ENCODE measurements around the gene FAM184A.

FAM184A gene

DNA sequence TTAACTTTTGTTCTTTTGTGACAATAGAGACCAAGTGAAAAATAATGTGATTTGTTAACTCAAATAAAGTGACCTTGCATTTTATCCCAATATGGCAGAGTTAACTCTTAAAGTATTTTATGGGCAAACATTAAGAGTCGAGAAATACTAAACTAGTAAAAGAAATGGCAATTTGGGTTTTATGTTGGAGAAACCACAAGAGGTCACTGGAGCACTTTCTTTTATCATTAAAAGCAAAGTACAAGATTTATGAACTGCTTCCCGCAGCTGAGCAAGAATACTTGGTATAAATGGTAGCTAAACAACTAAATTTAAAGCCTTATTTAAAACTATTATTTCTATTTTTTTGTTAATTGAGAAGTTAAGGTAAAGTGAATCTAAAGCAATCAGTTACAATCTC is 110.0 kb downstream of the FAM184A start:
- DNase-seq (ENCODE audit: low read depth in 2 of 2), result no peak

DNA sequence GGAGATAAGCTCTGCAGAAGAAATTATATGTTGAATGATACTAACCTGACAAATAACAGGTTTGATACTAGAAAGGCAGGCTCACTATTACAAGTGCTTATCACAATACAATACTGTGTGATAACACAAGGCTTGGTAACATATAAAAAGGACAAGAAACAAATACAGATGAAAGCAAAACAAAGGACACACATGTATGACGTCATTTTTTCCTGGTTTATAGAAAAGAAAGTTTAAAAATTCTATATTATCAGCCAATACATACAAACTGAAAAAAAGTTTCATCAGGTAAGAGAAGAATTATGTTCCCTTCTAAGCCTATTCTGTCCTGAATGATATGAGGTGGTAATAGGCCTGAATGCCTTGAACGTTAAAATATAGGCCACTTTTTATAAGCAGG is 111.2 kb downstream of the FAM184A start:
- DNase-seq (ENCODE audit: low read depth in 2 of 2), result no peak

DNA sequence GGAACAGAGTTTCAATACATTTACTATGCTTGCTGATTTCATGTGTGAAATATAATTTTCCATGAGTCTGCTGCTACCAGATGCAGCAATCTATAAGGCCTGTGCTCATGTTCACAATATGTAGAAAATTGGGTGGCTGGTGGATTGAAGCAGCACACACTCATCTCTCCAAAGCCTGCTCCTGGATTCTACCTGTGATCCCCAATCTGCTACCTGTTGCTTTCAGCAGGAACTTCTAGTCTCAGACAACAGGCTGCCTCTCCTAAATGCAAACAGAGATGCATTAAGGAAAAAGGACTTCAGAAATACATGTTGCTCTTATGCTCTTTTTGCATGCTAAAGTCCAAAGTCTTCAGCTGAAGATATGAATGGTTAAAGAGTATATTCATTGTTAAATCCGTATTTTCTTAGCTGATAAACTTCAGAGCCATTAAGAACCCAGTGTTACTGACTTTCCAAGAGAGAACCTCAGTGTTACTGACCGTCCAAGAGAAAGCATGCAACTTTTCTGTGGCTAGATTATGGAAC is 112.6 kb downstream of the FAM184A start:
- DNase-seq (ENCODE audit: low read depth in 2 of 2), result no peak

DNA sequence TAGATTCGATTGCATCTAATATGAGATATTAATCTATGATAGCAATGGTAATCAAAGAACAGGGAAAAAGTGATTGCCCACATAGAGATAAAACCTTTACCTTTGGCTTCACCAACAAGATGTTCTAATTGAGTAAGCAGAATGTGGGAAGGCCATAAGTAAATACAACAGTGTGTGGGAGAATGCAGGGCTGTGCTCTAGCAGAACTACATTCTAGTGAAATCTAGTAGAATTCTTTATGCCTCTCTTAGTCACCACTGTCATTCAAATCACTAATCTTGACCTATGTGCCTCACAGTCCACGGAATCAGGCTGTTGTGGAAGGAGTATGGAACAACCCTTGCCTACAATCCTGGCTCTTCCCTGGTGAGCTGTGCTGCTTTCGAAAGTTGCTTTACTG is 113.1 kb downstream of the FAM184A start:
- no peak for DNase-seq (ENCODE audit: low read depth in 2 of 2)

DNA sequence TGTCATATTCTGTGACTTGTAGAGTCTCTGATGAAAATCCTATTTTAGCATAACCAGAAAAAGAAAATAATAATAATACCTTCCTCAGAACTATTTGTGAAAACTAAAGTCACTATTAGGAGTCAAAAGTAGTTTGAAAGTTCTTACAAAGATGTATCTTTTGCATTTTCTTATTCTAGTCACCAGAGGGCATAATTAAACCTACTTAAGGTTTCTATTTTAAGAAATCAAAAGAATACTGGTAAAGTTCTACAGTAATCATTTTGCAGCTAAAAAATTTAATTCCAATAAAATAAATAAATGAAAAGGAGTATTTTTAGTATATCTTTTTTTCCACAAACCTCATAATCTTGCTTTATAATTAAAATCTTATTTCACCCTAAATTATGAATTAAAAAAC is 115.5 kb downstream of the FAM184A start:
- no peak for DNase-seq (ENCODE audit: low read depth in 2 of 2)

DNA sequence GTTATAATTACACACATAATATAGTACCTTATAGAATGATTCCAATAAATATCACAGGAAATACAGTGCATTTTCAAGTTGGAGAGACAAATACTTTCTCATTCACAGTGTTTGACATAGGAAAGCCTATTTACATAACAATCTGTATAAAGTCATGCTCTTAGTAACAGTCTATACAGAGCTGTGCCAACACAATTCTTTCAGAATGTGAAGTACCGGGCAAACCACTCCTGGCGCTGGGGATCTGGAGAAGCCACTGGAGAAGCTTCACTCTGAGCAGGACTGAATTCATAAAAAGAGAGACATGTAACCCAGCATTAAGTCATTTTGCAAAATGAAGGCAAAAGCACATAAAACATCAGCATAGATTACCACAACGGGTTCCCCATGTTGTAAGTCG is 118.6 kb downstream of the FAM184A start:
- no peak for DNase-seq (ENCODE audit: low read depth in 2 of 2)

DNA sequence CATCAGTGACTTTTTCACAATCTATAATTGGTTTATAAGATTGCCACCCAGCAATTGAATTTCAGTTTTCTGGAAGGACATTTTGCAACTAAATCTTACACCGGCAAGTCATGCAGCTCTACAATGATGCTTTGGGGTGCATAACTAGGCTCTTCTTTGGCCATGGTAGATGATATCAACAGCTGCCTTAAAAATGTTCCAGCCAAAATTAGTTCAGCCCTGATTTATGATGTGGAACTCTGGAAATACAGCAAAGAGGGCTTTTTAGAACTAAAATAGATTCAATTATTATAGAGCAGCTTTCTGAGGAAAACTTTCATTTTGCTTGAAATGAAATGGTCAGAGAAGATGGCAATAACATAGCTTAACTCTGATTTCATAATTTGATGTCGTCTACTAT is 125.1 kb downstream of the FAM184A start:
- no peak for DNase-seq (ENCODE audit: low read depth in 2 of 2)

DNA sequence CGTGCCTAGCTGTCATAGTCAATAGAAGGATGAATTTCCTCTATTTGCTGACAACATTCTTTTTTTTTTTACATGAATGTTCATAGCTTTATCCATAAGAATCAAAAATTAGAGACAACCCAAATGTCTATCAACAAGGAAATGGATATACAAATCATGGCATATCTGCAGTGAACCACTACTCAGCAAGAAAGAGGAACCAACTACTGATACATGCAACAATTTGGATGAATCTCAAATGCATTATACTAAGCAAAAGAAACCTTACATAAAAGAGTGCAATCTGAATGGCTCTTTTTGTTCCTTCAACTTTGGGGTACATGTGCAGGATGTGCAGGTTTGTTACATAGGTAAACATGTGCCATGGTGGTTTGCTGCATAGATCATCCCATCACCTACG is 125.8 kb downstream of the FAM184A start:
- DNase-seq (ENCODE audit: low read depth in 2 of 2), result no peak

DNA sequence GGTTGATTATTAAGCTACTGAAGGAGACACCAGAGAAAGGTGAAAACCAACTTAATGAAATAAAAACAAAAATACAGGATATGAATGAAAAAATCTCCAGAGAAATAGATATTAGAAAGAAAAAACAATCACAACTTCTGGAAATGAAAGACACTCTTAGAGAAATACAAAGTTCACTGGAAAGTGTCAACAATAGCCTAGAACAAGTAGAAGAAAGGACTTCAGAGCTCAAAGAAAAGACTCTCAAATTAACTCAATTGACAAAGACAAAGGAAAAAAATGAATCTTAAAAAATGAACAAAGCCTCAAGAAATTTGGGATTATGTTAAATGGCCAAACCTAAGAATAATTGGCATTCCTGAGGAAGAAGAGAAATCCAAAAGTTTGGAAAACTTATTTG is 133.2 kb downstream of the FAM184A start:
- no peak for DNase-seq (ENCODE audit: low read depth in 2 of 2)

DNA sequence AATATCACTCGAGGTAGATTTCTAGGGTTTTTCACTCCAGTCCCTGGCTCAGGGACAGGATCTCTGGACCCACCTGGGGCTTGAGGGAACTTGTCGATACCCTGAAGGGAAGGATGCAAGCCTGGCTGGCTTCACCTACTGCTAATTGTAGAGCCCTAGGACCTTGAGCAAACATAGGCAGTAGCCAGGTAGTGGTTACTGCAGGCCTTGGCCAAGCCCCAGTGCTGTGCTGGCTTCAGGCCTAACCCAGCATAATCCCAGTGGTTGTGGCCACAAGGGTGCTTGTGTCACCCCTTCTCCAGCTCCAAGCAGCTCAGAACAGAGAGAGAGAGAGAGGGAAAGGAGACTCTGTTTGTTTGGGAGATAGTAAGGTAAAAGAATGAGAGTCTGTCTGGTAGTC is 137.7 kb downstream of the FAM184A start:
- DNase-seq (ENCODE audit: low read depth in 2 of 2), result no peak

DNA sequence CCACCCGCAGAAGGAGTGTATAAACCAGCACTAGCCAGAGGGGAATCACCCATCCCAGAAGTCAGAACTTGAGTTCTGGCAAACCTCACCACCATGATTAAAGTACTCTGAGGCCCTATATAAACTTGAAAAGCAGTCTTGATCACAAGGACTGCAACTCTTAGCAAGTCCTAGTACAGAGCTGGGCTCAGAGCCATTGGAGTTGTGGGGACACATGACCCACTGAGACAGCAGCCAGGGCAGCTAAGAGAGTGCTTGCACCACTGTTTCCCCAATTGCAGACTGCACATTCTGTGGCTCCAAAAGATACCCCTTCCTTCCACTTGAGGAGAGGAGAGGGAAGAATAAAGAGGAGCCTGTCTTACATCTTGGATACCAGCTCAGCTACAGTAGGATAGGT is 138.8 kb downstream of the FAM184A start:
- no peak for DNase-seq (ENCODE audit: low read depth in 2 of 2)

DNA sequence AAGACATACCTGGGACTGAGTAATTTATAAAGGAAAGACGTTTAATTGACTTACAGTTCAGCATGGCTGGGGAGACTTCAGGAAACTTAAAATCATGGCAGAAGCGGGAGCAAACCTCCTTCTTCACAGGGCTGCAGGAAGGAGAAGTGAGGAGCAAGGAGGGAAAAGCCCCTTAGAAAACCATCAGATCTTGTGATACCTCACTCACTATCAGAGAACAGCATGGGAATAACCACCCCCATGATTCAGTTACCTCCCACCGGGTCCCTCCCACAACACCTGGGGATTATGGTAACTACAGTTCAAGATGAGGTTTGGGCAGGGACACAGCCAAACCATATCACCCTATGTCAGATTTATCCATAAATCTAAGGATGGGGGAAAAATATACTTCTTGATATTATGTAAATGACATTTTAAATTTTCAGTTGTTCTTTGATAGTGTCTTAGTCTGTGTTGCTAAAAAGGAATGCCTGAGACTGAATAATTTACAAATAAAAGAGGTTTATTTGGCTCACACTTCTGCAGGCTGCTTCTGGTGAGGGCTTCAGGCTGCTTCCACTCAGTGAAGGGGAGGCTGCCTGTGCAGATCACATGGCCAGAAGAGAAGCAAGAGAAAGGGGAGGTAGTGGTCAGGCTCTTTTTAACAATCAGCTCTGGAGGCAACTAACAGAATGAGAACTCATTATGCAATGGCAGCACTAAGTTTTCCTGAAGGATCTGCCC is 142.3 kb downstream of the FAM184A start:
- no peak for DNase-seq (ENCODE audit: low read depth in 2 of 2)

DNA sequence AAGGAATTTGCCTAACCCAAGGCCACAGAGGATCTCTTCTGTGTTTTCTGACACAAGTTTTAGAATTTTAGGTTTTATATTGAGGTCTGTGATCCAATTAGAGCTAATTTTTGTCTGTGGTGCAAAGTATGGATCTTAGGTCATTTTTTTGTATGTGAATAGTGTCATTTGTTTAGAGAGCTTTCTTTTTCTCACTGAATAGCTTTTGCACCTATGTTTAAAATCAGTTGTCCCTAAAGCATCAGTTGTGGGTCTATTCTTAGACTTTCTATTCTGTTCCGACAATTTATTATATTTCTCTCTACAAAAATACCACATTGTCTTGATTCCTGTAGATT is 143.2 kb downstream of the FAM184A start:
- no peak for DNase-seq (ENCODE audit: low read depth in 2 of 2)

DNA sequence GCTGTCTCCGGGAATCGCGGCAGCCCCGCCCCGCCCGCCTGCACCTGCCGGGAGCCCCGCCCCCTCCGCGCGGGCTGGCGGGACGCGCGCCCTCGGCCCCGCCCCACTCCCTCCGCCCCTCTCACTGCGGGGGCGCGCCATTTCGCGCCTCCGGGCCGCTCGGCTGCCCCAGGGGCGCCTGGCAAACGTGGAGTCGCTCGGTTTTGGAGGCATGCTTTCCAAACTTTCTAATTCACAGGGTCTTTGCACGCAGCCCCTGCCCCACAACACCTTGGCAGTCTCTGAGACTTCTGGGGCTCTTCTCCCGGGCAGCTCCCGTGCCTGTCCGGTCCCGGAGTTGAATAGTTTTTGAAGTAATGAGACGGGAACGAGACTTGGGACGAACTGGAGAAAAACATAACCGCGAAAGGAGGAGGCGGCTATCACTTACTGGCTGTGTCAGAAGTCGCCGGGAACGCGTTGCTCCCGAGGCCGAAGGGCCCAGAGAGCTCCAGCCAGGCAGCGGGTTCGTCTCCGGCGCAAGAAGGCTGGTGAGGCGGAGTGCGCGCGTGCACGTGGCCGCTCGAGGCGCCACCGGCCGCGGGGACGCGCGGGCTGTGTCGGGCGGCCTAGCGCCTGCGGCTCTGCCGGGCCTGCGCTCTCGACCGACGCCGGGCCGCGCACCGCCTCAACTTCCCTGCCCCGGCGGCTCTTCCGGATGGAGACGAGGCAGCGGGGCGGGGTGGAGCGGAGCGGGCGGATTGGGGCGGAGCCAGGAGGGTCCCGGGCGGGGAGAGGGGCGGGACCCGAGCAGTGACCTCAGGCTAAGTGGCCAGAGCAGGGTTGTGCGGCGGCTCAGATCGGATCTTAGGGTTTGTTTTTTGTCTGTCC is 143.8 kb downstream of the FAM184A start, which contains the start of gene MCM9:
Gene MCM9 (minus strand): TSS at position 699 of the 870 bp plus-strand sequence. CDS start 3,436 bp downstream, outside the sequence.
- DNase-seq (ENCODE audit: low read depth in 2 of 2), result peak; percentile 79 to 85

DNA sequence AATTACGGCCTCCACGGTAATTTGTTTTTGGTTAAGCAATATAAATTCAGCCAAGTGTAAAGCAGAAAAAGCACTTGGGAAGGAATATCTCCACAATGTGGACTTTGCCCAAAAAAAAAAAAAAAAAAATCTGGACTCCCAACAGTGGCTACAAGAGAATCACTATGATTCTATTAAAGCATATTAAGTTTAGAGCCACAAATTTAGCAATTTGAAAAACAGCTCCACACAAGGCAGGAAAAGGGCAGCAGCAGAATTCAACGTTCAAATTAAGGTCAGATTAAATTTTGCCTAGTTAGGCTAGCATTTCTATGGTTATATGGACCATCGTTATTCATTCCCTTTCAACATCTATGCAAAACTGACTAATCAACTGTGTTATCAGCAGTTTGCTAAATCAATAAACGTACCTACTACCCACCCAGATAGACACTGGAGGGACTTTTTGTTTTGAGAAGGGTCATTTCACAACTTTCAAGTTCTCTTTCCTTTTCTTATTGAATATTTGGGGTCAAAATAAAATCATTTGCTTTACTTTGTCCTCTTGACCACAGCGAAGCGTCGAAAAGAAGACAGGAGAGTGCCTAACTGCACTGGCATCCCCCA is 144.5 kb downstream of the FAM184A start:
- DNase-seq (ENCODE audit: low read depth in 2 of 2), result no peak

DNA sequence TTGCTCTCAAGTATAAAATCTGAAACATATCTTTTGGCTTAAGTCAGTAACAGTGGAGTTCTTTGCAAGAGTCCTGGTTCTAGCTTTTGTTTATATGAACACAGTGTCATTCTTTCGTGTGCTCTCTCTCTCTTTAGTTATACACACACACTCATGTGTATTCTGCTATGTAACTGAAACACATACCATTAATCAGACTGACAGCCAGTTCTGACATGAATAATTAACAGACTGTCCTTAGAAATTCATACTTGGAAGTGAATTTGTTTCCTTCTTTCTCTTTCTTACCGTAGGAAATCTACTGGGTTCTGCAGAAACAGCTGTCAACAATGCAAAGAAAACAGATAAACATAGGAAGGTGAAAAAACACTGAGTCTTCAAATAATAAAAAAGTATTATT is 146.0 kb downstream of the FAM184A start:
- no peak for DNase-seq (ENCODE audit: low read depth in 2 of 2)

DNA sequence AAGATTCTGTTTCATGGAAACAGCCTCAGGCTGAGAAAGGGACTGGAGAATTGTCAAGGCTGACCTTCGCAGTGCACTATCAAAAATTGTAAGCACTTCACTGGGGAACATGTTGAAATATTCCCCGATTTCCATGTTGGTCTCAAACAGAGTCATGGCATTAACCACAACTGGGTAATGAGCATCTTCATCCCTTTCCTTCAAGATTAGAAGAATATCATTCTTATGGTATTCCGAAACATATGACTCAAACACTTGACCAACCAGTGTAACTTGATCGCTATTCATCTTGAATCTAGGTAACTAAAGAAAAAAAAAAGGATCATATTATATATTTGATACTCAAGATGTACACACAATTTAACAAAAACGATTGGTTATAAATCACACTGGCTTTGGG is 147.0 kb downstream of the FAM184A start:
- no peak for DNase-seq (ENCODE audit: low read depth in 2 of 2)

DNA sequence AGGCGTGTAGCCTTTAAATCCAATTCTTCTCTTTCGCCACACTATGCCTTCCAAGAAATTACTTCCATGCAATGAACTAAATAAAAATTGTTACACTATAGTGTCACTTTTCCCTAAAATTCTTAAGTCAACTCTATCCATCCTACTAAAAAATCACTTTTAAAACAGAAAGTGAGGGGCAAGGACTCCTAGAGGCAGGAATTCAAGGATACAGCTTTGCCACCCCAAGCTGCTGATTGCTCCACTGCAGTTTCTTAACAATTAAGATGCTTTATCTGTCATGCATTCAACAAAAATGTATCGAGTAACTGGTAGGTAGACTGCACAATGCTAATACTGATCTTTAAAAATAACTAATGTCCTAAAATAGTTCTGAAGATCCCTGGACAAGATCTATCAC is 147.8 kb downstream of the FAM184A start:
- no peak for DNase-seq (ENCODE audit: low read depth in 2 of 2)

DNA sequence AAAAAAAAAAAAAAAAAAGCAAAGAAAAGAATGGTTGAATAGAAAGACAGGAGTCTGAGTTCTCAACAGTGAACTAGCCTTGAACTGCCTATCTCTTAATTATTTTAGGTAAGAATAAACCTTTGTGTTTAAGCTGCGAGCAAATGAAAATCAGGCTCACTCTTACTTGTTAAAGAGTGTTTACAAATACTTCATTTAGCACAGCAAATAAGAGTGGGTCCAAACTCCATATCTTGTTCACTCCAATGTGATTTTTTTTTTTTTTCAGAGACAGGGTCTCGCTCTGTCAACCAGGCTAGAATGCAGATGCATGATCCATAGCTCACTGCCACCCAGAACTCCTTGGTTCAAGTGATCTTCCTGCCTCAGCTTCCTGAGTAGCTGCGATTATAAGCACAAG is 155.4 kb downstream of the FAM184A start:
- DNase-seq (ENCODE audit: low read depth in 2 of 2), result no peak

DNA sequence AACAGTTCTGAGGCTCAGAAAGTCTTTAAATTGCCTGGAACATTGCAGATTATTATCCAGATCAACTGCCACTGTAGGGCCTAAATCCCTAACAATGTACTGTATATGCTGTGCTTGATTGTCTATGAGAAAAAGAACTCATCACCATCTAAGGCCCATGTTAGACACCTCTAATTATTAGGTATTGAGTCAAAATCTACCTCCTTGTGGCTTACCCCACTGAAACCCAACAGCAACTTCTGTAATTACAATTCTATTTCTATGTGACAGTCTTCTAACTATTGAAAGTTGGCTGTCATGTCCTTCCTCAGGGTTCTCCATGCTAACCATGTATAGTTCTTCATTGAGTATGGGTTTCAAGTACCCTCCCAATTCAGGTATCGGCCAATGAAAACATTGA is 157.4 kb downstream of the FAM184A start:
- DNase-seq (ENCODE audit: low read depth in 2 of 2), result no peak

DNA sequence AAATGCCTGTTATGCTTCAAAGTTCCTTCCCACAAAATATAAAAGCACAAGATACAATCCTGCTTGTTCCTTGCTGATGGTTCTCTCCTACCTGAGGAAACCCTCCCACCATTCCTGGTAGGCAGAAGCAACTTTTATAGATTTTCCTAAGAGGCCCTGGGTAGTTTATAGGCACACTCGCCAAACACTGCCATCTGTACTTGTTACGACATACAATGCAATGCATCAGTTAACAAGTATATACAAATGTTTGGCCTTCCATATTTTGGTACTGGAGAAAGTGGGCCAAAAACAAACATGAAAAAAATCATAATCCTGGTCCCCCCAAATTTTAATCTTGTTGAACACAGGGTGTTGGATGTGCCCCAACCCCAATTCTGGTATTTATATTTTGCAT is 160.1 kb downstream of the FAM184A start:
- no peak for DNase-seq (ENCODE audit: low read depth in 2 of 2)

DNA sequence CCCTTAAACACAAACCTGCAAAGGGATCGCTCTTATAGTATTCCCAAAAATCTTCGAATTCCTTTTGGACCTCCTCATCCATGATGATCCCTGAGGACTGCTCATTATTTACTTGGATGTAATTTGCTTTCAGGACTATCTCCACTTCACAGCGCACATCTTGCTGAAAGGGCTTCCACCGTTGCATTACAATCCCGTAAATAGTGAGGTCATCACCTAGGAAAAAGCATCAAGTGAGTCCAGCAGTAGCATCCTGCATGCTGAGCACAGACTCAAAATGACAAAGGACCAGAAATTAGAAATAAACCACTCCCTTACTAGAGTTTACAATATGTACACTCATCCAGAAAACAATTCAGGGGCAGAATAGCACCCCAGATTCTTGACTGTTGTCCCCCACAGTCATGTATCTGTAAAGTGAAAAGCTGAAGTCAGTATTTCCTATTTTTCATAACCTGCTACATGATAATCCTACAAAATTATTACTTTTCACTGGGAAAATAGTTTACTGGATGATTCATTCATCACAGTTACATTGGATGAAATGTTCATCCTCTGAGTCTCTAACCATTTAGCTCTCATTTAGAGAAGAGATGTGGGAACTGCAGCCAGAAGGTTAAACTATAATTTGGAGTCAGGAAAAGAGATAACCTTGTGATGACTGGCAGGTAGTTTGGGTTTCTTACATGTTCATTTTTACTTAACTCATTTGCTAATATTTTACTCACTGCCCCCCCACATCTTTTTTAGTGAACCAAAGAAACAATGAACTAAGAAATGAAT is 160.7 kb downstream of the FAM184A start:
- no peak for DNase-seq (ENCODE audit: low read depth in 2 of 2)
